NCI-H748 (cell line): ENCODE measurements around the gene CSK.

ENCODE experiments used
- DNase-seq: peaks from one replicate; lab custom pipeline; 2025; ENCODE audit not compliant: unreplicated experiment; lab: John Stamatoyannopoulos, UW

Gene CSK

GRCh38 chr15:74822233-74822632 is 40.4 kb downstream of the CSK start:
- DNase-seq, result no peak

GRCh38 chr15:74823324-74823723 is 41.4 kb downstream of the CSK start:
- DNase-seq, result no peak

GRCh38 chr15:74824976-74825375 is 43.1 kb downstream of the CSK start:
- DNase-seq, result no peak

- no peak for DNase-seq
Observed at GRCh38 chr15:74825866-74826265, 44.0 kb downstream of the CSK start.

GRCh38 chr15:74826364-74826819 is 44.5 kb downstream of the CSK start, which contains the start of gene CPLX3:
TSS of gene CPLX3 (plus strand) at chr15:74826627. CDS start at chr15:74826704, 77 bp downstream.
- DNase-seq, result no peak

- no peak for DNase-seq
Observed at GRCh38 chr15:74826921-74827320, 45.0 kb downstream of the CSK start.

- DNase-seq, result no peak
Observed at GRCh38 chr15:74827614-74828013, 45.7 kb downstream of the CSK start.

GRCh38 chr15:74828835-74829234 is 47.0 kb downstream of the CSK start:
- DNase-seq, result peak; percentile 16

GRCh38 chr15:74829486-74829885 is 47.6 kb downstream of the CSK start:
- DNase-seq, result no peak

GRCh38 chr15:74829991-74830390 is 48.1 kb downstream of the CSK start:
- DNase-seq, result no peak

GRCh38 chr15:74830868-74831267 is 49.0 kb downstream of the CSK start:
- DNase-seq, result no peak

- no peak for DNase-seq
Observed at GRCh38 chr15:74831813-74832495, 50.1 kb downstream of the CSK start.

GRCh38 chr15:74832826-74833225 is 50.9 kb downstream of the CSK start:
- no peak for DNase-seq

GRCh38 chr15:74833376-74834107 is 51.7 kb downstream of the CSK start:
- no peak for DNase-seq

GRCh38 chr15:74835312-74835823 is 53.5 kb downstream of the CSK start:
- DNase-seq, result peak; percentile 38

- no peak for DNase-seq
Observed at GRCh38 chr15:74836846-74837245, 55.0 kb downstream of the CSK start.

GRCh38 chr15:74837482-74838136 is 55.7 kb downstream of the CSK start:
- DNase-seq, result no peak

- DNase-seq, result no peak
Observed at GRCh38 chr15:74838137-74838516, 56.2 kb downstream of the CSK start.

GRCh38 chr15:74838746-74839525 is 57.1 kb downstream of the CSK start:
- DNase-seq, result no peak

- no peak for DNase-seq
Observed at GRCh38 chr15:74839526-74840395, 57.9 kb downstream of the CSK start.
